Measurements from ENCODE around the gene PHF2. TPM values are rescaled to one million over a fixed set of nuclear protein-coding genes. Genes with fewer than 3 reads are reported as not detected.

PHF2 gene
- total RNA-seq, 1 experiment from 2014 or later, result 26.0 TPM

DNA sequence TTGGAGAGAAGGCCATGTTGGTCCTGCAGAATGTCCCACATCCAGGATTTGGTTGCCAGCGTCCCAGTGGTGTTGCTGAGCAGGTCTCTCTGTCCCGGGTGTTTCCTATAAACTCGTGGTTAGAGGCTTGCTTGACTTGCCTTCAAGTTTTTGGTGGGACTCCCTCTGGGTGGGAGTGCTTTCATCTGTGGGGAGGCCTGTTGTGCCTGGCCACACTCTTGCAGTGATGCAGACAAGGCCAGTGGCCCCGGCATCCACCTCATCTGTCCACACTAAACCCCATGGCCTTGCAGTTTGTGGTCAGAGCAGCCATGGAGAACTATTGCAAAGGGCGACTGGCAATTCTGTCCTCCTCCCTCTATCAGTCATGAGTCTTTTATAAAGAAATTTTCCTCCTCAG, 71.8 kb downstream of the PHF2 start:
- DNase-seq (ENCODE audit: extremely low read depth, low read depth), result no peak

DNA sequence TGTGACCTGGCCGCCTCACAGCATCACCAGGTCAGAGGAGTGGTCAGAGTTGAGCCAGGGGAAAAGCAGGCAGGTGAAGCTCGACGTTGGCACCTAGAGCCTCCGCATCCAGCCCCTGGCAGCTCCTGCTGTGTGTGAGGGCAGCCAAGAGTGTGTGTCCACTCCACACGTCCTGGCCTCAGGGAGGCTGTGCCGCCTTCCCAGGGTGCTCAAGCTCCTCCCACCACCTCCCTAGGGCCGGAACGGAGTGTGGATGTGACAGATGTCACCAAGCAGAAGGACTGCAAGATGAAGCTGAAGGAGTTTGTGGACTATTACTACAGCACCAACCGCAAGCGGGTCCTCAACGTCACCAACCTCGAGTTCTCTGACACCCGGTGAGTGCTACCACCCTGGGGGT, 72.5 kb downstream of the PHF2 start:
- no peak for DNase-seq (ENCODE audit: extremely low read depth, low read depth)

DNA sequence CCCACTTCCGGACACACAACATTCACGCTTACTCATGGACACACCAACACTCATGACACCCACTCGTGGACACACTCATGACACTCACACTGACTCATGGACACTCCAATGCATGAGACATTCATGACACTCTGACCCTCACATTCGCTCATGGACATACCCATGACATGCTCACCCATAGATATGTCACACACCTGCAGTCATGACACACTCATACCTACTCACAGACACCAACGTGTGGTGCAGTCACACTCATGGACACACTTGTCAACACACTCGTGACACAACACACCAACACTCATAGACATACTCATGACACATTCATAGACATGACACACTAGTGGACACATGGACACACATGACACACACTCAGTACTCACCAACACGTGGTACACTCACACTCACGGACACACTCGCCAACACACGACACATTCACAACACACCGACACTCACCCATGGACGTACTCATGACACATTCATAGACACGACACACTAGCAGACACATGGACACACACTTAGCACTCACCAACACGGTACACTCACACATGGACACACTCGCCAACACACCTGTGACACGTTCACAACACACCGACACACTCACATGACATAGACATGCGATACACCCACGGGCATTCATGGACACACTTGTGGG, 73.4 kb downstream of the PHF2 start:
- no peak for DNase-seq (ENCODE audit: extremely low read depth, low read depth)

DNA sequence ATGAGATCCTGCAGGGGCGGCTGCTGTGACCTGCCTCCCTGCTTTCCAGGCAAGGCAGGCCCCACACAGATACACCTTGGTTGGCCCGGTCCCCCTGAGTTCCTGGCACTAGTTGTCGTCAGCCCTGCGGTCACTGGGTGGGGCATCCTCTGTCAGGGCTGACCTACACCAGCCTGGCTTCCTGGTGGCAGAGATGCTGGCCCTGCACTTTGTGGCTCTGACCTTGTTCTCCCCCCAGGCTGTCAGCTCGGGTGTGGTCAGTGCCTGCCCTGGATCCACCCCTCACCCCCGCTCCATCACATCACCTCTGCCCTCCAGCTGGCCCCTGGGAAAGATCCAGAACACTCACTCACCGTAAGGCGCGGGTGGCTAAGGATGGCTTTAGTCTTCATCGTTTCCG, 74.1 kb downstream of the PHF2 start:
- DNase-seq (ENCODE audit: extremely low read depth, low read depth), result no peak

DNA sequence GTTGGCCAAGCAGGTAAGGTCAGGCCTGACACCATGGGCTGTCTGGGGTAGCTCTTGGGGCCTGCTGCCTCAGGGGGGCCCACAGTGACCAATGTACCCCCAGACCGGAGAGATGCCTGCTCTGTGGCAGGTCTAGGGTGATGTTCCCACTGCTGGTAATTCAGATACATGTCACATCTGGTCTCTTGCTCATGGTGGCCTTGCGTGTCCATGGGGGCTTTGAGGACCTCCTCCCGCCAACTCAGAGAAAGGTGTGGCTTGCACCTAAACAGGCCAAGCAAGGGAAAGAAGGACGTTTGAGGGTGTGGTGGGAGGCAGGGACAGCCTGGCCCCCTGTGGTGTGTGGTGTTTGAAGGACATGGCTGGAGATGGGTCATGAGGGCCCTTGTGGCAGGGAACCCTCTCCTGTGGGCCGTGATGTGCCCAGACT, 75.2 kb downstream of the PHF2 start:
- no peak for DNase-seq (ENCODE audit: extremely low read depth, low read depth)

DNA sequence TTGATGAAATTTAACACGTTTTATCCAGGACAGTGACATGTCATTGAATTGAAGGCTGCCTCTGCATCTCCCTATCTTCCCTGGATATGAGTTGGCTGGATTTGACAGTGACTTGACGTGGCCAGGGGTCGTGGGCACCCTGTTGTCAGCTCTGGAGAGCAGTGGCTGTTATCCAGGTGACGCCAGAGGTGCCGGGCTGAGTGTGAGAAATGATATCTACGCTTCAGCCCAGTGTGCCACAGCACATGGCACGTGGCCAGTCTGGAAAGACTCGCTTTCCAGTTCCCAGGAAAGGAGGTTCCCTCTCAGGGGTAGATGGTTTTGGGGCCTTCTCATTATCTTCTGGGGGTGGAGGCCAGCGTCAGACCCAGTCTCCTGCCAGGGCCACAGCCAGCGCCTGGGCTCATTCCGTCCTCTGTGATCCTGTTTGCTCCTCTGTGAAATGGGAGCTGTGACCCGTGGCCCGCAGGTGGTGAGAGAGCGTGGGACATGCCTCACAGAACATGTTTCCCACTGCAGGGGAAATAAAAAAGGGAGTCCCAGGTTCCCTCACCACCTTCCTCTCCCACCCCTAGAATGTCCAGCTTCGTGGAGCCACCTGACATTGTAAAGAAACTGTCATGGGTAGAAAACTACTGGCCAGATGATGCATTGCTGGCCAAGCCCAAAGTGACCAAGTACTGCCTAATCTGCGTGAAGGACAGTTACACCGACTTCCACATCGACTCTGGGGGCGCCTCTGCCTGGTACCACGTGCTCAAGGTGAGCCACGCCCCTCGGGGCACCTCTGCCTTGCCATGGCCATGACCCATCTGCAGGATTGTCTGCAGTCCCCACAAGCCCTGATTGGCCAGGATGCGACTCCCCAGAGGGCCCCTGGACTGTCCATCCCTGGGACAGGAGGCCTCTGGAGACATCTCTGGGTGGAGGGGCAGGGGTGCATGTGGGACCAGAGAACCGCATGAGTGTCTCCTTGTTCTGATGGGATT, 76.5 kb downstream of the PHF2 start:
- DNase-seq (ENCODE audit: extremely low read depth, low read depth), result no peak

DNA sequence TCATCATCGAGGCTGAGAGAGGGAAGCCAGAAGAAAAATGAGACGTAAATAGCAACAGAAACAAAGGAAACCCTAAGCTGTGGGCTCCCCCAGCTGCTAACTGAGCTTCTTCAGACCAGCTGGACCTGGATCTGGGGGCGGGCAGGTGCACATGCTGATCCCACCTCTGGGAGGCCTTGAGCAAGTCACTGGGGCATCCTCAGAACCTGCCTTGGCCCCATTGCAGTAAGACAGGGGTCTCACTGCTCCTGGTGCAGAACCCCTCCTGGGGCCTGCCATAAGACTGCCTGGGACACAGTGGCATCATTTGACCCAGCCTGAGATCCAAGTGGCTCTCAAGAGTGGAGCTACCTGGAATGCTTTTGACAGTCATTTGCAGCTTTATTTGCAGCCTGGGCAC, 77.4 kb downstream of the PHF2 start:
- DNase-seq (ENCODE audit: extremely low read depth, low read depth), result no peak

DNA sequence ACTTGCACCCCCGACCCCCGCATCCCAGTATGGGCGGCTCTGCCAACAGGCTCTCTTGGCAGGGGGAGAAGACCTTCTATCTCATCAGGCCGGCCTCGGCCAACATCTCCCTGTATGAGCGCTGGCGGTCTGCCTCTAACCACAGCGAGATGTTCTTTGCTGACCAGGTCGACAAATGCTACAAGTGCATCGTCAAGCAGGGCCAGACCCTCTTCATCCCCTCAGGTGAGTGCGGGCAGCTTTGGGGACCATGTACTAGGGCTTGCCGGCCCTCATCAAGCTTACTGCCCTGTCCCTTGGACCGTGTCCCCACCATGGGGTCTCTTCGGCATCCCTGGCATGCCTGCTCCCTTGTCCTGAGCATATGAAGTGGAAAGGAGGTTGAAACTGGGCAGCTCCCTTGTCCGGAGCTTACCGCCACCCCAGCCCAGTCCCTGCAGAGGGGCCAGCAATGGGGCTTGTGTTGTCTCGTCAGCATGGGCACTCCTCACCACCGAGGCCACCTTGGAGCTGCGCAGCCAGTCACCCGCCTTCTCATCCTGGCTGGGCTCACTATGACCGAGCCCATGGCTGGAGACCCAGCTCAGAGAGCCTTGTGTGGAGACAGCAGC, 78.1 kb downstream of the PHF2 start:
- DNase-seq (ENCODE audit: extremely low read depth, low read depth), result no peak

DNA sequence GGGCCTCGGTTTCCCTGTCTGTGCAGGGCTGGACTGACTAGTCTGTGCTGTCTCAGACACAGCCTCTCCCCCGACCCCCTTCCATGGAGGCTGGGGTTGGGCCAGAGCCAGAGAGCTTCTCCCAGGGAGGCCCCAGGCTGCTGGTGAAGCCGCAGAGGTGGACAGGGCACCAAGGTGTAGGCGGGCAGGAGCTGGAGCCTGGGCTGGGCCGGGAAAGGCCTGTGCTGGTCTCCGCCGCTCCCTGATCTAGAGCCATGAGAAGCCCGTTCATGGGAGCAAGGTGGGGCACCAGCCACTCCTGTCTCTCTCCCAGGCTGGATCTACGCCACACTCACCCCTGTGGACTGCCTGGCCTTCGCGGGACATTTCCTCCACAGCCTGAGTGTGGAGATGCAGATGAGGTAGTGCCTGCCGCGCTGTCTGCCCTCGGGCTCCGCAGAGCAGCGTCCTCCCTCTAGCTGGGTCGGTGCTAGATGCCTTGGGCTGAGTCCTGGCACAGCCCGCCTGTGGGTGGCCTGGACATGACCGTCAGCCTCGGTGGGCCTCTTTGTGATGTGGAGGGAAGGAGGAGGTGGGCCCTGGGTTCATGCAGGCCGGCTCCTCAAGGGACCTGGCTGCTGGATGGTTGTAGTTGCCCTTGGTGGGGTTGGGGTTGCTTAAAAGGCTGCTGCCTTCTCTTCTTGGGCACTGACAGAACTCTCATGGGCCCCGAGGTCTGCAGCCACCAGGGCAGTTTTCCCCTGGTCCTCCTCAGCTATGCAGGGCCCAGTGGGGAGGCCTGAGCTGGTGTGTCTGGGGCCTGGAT, 79.4 kb downstream of the PHF2 start:
- no peak for DNase-seq (ENCODE audit: extremely low read depth, low read depth)

DNA sequence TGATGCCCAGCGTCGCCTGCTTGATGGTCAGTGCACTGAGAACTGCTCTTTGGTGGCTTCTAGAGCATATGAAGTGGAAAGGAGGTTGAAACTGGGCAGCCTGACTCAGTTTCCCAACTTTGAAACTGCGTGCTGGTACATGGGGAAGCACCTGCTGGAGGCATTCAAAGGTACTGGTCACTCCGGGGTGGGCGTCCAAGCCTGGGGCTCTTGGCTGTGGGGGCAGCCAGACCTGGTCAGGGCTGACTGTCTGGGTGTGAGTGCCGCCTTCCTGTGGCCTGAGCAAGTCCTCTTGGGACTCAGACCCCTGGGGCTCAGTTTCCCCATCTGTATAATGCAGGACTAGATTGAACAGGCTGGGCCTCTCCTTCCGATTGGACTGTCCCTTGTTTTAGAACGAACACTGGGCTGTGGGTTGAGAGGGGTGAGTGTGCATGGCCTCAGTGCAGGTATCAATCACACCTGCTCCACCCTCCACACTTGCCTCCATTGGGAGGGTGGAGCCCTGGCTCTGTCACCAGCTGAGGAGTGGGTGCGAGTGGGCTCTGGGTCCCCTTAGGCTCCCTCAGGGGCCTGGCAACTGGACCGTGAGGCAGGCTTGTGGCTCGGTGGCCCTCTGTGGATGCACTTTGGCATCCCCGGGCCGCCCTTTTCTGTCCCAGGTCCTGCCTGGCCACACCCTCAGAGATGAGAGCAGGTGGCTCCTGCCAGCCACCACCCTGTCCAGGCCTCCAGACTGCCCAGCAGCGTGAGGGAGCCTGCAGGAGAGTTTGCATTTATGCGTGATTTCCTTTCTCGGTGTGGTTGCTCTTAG, 80.2 kb downstream of the PHF2 start:
- no peak for DNase-seq (ENCODE audit: extremely low read depth, low read depth)

DNA sequence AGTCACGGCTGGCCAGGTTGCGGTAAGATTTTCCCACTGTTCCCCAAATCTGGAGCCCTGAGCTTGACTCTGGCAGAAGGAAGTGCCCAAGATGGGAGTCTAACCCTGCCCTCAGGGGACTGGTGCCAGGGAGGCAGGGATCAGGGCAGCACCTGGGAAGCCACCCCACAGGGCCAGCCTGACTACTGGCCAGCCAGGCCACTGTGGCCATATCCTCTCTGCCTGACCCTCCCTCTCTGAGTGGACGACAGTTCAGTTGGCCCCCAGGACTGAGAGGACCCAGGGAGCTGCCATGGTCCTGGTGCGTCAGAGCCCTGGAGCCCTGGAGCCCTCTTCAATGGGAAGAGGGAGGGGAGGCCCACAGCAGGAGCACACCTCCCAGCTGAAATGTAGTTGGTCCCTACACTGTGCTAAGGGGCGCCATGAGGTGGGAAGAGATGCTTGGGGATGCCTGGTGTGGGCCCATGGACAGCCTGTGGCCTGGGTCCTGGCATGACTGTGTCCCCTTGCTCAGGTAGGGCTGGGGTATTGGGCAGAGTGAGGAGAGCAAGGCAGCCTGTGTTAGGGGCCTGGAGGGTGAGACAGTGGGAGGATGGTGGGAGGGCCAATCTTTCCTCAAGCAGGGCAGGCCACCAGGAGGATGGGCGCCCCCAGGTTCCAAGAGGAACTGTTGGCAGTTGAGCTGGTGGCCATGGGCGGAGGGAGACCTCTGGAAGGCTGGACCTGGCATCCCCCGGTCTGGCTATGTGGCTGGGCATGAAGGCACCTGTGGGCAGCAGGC, 81.1 kb downstream of the PHF2 start:
- no peak for DNase-seq (ENCODE audit: extremely low read depth, low read depth)

DNA sequence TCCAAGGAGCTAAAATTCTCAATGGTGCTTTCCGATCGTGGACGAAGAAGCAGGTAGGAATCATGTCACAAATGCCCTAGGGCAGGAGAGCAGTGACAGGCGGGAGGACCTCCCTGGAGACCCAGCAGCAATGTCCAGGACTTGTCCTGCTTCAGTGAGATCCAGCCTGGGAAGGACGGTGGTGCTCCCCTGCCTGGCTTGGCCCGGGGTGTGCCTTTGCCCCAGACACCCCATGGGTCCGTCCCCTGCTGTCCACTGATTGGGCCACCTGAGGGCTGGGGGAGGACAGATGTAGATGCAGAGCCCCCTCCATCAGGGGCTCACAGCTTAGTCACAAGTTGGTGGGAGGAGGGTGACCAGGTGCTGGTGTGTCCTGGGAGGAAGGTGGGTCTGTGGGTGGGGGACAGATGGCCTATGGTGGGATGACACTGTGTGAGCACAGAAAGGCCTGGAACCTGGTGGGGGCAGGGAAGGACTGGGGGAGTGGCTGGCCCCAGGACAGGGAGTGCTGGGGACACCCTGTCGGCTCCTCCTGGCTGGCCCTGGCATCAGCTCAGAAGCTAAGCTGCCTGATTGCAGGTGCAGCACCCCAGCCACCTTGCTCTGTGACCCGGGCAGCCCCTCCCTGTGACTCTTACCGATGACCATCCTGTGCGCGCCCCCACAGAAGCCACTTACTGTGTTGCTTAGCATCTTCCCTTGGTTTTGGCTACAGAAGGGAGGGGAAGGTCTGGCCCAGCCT, 82.0 kb downstream of the PHF2 start:
- no peak for DNase-seq (ENCODE audit: extremely low read depth, low read depth)

DNA sequence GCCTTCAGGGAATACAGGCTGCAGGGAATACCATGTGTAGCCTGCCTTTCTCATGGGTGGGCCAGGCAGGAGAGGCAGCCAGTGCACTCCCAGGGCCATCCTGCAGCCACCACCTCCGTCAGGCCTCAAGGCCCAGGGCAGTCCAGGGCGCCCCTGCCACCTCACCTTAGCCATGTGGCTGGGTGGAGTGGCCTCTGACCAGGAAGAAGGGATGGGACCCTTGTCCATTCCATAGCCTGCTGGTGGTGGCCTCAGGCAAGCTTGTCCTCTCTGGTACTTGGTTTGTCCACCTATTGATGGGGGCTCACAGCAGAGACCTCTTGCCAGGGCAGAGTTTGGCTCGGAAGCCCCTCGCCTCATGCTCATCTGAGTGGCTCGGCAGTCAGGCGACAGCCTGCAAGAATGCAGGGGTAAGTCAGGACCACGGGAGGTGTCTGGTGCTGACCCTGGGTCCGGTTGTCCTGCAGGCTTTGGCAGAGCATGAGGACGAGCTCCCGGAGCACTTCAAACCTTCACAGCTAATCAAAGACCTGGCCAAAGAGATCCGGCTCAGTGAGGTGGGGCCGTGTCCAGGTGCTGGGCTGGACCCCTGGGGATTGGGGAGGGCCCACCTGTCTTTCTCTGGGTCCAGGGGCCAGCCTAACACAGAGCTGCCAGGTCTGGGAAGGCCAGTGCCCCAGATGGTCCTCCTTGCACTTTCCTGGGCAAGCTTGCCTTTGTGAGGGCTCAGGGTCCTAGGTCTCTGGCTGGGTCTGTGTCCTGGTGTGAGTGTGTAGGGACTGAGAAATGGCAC, 82.9 kb downstream of the PHF2 start:
- DNase-seq (ENCODE audit: extremely low read depth, low read depth), result no peak

DNA sequence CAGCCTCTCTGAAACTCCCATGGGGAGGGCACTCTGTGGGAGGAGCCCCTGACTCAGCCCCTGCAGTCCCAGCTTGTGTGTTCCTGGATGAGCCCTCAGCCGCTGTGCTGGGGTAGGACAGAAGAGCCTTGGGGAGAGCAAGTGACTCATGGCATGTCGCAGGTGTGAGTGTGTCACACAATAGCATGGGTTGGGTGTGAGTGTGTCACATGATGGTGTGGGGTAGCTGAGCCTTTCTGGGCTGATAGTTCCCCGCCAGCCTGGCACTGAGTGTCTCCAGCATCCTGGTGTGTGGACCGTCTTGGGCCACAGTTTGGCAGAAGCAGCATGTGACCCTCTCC, 83.4 kb downstream of the PHF2 start:
- no peak for DNase-seq (ENCODE audit: extremely low read depth, low read depth)

DNA sequence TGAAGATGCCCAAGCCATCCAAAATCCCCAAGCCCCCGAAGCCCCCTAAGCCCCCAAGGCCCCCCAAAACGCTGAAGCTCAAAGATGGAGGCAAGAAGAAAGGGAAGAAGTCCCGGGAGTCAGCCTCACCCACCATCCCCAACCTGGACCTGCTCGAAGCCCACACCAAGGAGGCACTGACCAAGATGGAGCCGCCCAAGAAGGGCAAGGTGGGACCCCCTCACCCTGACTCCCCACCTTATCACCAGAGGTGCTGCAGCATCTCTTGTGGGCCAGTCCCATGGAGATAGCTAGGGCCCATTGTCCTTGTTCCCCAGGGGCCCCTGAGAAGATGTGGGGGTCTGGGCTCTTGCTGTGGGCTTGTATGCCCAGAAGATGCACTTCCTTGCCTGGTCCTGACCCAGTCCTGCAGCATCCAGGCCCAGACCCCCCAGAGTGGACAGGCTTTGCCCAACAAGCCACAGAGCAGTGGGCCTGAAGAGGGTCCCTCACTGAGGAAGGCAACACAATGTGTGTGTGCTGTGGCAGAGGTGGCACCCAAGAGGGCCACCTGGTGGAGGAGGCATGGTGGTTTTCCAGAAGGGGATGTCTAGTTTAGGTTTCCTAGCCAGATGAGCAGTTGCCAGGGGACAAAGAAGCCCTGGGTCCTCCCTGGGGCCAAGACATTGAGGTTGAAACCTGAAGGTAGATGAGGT, 84.1 kb downstream of the PHF2 start:
- no peak for DNase-seq (ENCODE audit: extremely low read depth, low read depth)

DNA sequence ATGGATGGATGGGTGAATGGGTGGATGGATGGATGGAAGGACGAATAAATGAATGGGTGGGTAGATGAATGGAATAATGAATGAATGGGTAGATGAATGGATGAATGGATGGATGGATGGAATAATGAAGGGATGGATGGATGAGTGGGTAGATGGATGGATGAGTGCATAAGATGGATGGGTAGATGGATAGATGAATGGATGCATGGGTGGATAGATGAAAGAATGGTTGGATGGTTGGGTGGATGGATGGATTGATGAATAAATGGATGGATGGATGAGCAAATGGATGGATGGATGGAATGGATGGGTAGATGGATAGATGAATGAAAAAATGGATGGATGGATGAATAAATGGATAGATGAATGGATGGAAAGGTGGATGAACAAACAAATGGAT, 85.2 kb downstream of the PHF2 start:
- DNase-seq (ENCODE audit: extremely low read depth, low read depth), result no peak

DNA sequence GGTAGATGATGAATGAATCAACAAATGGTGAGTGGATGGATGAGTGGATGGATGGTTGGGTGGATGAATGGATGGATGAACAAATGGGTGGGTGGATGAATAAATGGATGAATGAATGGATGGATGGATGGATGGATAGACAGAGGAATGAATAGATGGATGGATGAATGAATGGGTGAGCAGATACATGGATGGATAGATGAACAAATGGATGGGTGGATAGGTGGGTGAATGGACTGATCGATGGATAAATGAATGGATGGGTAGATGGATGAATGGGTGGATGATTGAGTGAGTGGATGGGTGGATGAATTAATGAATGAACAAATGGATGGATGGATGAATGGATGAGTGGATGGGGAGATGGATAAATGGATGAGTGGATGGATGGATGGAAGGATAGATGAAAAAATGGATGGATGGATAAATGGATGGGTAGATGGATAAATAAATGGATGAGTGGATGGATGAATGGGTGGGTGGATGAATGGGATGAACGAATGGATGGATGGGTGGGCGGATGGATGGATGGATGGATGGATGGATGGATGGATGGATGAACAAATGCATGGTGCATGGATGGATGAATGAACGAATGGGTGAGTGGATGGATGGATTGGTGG, 85.7 kb downstream of the PHF2 start:
- DNase-seq (ENCODE audit: extremely low read depth, low read depth), result no peak
